Epithelial cell of esophagus (primary cell): ENCODE results near the gene DLX2.

Source experiments
- DNase-seq: peaks from one replicate; pipeline ENCODE4 v3.0.0; 2010; ENCODE audit warnings: low read depth
- H3K4me3 ChIP-seq: 2 replicates; pipeline ENCODE4 v1.5.1; 2011; ENCODE audit warnings: mild to moderate bottlenecking, low read length, control low read depth
- TF ChIP-seq, protein P1 (sequence below): IDR thresholded peaks from 2 replicates; pipeline ENCODE4 v1.5.1; 2011; ENCODE audit warnings: low read depth, mild to moderate bottlenecking, low read length, control low read depth, inconsistent platforms; ENCODE audit not compliant: insufficient read depth; ENCODE audit errors: missing control alignments

DLX2 gene

GRCh38 chr2:172091761-172092566, 10.7 kb downstream of the DLX2 start:
- TF ChIP-seq, protein P1, sequence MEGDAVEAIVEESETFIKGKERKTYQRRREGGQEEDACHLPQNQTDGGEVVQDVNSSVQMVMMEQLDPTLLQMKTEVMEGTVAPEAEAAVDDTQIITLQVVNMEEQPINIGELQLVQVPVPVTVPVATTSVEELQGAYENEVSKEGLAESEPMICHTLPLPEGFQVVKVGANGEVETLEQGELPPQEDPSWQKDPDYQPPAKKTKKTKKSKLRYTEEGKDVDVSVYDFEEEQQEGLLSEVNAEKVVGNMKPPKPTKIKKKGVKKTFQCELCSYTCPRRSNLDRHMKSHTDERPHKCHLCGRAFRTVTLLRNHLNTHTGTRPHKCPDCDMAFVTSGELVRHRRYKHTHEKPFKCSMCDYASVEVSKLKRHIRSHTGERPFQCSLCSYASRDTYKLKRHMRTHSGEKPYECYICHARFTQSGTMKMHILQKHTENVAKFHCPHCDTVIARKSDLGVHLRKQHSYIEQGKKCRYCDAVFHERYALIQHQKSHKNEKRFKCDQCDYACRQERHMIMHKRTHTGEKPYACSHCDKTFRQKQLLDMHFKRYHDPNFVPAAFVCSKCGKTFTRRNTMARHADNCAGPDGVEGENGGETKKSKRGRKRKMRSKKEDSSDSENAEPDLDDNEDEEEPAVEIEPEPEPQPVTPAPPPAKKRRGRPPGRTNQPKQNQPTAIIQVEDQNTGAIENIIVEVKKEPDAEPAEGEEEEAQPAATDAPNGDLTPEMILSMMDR: no peak
- DNase-seq: no peak

DNA sequence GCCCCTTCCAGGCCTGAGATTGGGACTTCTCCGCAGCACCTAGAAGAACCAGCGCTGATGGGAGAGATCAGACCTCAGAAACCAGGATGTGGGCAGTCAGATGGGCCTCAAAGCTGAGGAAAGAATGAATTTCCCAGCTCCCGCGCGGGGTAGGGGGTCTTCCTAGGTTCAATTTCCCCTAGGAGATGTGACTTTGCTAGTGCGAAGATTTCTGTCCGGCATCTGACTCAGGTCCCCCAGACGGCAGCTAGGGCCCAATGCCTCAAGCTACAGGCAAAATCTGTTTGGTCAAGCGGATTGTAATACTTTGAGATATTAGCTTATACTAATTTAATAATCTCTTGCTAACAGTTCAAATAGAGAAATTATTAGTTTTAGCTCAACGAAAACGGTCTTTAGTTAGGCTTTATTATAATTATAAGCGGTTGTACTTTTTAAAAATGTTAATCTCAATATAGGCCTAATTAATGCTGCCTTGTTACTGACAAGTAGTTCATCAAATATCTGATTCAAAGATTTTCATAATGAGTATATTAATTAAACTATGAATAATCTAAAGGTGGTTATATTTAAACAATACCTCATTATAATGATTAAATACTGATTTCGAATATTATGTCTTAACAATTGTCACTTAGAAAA, 11.6 kb downstream of the DLX2 start:
- H3K4me3 ChIP-seq: no peak overlapping the region
- DNase-seq: no peak
- TF ChIP-seq, protein P1: no peak

More at GRCh38 chr2:172091761-172092566, 10.7 kb downstream of the DLX2 start:
- no peak overlapping the region for H3K4me3 ChIP-seq

- no peak overlapping the region for H3K4me3 ChIP-seq
- TF ChIP-seq, protein P1: no peak
- DNase-seq: no peak
These were observed 12.4 kb downstream of the DLX2 start for GRCh38 chr2:172090044-172090961.

DNA sequence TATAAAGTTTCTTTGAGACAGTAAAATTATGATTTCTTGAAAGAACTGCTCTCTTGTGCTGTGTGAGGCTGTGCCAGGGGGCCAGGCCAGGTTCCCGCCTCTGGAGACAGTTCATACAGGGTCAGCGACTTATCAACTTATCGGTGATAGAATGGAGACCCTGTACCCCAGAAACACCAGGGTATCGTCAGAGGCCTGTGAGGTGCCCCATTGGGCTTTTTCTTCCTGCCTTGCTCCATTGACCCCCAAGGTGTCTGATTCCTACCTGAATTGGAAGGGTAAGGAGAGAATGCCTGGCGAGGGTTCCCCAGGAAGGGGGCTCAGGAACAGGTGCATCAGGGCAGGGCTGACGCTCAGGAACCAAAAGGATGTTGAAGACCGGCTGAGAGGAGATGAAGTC, 13.1 kb downstream of the DLX2 start:
- no peak for DNase-seq
- TF ChIP-seq, protein P1: no peak
- no peak overlapping the region for H3K4me3 ChIP-seq

DNA sequence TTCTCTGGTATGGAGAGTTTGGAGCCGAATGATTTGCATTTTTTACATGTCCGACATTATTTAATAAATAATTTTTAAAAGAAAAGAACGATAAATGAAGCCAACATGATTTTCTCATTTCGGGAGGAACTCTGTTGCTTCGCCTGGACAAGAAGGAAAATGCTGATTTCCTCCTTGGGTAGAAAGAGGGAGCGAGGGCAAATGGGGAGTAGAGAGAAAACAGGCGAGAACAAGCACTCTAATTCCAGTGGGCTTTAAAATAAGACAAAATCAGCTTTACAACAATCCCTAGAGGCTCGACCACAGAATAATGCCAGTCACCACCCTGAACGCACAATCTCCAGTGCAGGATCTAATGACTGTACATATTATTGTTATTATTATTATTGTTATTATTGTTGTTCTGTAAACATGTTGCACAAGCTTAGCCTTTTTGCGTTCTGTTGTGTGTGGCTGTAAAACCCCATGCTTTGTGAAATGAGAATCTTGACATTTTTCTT, 13.6 kb downstream of the DLX2 start:
- DNase-seq: no peak
- TF ChIP-seq, protein P1: no peak
- H3K4me3 ChIP-seq: no peak overlapping the region

DNA sequence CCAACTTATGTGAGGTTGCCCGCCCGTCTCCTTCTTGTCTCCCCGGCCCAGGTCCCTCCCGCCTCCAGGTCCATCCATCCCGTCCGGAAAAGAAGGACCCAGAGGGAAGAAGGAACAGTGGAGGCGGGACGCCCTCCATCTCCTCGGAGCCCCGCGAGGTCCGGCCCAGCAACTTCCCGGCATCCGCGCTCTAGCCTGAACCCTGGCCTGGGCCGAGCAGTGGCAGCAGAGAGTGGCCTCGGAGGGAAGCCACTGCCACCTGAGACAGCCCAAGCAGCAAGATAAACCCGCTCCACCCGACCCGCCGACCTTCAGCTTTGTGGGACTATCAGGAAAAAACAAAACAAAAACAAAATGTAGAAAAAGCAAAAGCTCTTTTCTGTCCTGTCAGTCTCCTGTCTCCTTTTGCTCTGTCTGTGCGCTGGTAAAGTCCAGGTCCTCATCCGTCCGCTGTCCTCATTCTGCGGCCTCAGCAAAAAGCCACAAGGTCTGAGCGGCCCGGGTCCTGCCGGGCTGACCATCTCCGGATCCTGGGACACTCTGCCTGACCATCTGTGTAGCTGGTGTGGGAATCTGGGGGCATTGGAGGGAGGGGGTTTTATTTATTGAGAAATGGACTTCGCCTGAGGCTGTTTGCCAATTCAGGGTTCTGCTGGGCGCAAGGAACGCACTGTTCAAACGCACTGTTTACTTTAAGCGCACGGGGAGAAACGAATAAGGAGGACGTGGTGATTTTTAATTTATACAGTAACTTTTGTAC, 14.3 kb downstream of the DLX2 start:
- no peak overlapping the region for H3K4me3 ChIP-seq
- DNase-seq: no peak
- TF ChIP-seq, protein P1: no peak
